Stimulated activated CD4-positive, alpha-beta T cell treated with anti-CD3 and anti-CD28 coated beads, Interleukin-15, amount 100 ng/mL, for 24 hours (primary cell): ENCODE measurements around the gene SERPINA5.

ENCODE experiments used
- DNase-seq: peaks from one replicate; pipeline ENCODE4 v3.0.0-alpha.2; 2020

Gene SERPINA5

GRCh38 chr14:94581127-94581999, at the start of gene SERPINA5:
TSS of gene SERPINA5 (plus strand) at chr14:94581426. CDS start at chr14:94587363, 5,937 bp downstream.
- DNase-seq: no peak

GRCh38 chr14:94532447-94532846, 48.8 kb upstream of the SERPINA5 start:
- no peak for DNase-seq

- DNase-seq: no peak
Observed at GRCh38 chr14:94535506-94535905, 45.7 kb upstream of the SERPINA5 start.

- no peak for DNase-seq
Observed at GRCh38 chr14:94536836-94537235, 44.4 kb upstream of the SERPINA5 start.

- DNase-seq: no peak
Observed at GRCh38 chr14:94538070-94538740, 43.0 kb upstream of the SERPINA5 start.

GRCh38 chr14:94539181-94539580, 42.0 kb upstream of the SERPINA5 start:
- DNase-seq: no peak

- DNase-seq: no peak
Observed at GRCh38 chr14:94540031-94540794, 41.0 kb upstream of the SERPINA5 start.

GRCh38 chr14:94541234-94541975, 39.8 kb upstream of the SERPINA5 start:
- no peak for DNase-seq

GRCh38 chr14:94542111-94542810, 39.0 kb upstream of the SERPINA5 start:
- DNase-seq: no peak

GRCh38 chr14:94542811-94543440, 38.3 kb upstream of the SERPINA5 start:
- DNase-seq: no peak

GRCh38 chr14:94543449-94544124, 37.6 kb upstream of the SERPINA5 start:
- DNase-seq: no peak

GRCh38 chr14:94544726-94545125, 36.5 kb upstream of the SERPINA5 start:
- DNase-seq: no peak

GRCh38 chr14:94545131-94545841, 35.9 kb upstream of the SERPINA5 start:
- DNase-seq: no peak

GRCh38 chr14:94547151-94547680, 34.0 kb upstream of the SERPINA5 start:
- no peak for DNase-seq

GRCh38 chr14:94547726-94548125, 33.5 kb upstream of the SERPINA5 start:
- DNase-seq: no peak

- no peak for DNase-seq
Observed at GRCh38 chr14:94548131-94548998, 32.9 kb upstream of the SERPINA5 start.

- DNase-seq: peak; percentile 72
Observed at GRCh38 chr14:94548999-94549985, 31.9 kb upstream of the SERPINA5 start.

GRCh38 chr14:94550041-94550440, 31.2 kb upstream of the SERPINA5 start:
- no peak for DNase-seq
